ENCODE measurements around the gene PLXDC2.

DNA sequence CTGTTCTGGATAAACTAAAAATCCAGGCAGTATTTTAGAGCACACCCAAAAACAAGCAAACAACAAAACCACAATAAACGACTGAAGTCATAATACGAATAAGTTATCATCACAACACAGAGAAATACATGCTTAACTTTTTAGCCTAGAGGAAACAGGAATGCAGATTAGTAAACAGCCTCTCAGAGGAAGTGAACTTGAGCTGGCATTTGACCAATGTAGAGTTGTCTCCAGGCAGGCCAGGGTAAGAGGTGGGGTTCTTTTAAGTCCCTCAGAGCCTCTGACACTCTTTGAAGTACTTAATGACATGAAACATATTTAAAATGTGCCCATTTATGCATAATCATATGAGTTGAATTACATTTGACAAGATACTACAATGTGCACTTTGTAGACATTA, 43.3 kb upstream of the PLXDC2 start:
- TF ChIP-seq POLR2A (IDR thresholded peaks at IDR 0.05) (no peak), POLR2AphosphoS5 (IDR thresholded peaks at IDR 0.05) (no peak), EP300 (IDR thresholded peaks at IDR 0.05) (no peak)
- TF ChIP-seq, protein P1, sequence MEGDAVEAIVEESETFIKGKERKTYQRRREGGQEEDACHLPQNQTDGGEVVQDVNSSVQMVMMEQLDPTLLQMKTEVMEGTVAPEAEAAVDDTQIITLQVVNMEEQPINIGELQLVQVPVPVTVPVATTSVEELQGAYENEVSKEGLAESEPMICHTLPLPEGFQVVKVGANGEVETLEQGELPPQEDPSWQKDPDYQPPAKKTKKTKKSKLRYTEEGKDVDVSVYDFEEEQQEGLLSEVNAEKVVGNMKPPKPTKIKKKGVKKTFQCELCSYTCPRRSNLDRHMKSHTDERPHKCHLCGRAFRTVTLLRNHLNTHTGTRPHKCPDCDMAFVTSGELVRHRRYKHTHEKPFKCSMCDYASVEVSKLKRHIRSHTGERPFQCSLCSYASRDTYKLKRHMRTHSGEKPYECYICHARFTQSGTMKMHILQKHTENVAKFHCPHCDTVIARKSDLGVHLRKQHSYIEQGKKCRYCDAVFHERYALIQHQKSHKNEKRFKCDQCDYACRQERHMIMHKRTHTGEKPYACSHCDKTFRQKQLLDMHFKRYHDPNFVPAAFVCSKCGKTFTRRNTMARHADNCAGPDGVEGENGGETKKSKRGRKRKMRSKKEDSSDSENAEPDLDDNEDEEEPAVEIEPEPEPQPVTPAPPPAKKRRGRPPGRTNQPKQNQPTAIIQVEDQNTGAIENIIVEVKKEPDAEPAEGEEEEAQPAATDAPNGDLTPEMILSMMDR (IDR thresholded peaks at IDR 0.05): no peak
